T-cell (primary cell): ENCODE results near the gene FIZ1. TPM values are rescaled to one million over a fixed set of nuclear protein-coding genes. Genes with fewer than 3 reads are reported as not detected.

Source experiments
- ATAC-seq, 4 experiments: fragments of 200-7000 bp in 3 of 4; fragments of 150-1000 bp in 1 of 4; cut with Tn5 transposase; replicated peaks in 1 of 4; 1 replicate in 3 of 4; 2 replicates in 1 of 4; pipeline ENCODE4 v1.10.0; 2021; ENCODE audit warnings: moderate library complexity in 3 of 4, mild to moderate bottlenecking in 2 of 4, moderate number of reproducible peaks in 1 of 4
- CTCF ChIA-PET, 2 donors: fragments of 300-600 bp; sonication (Branson Sonifier 250); formaldehyde crosslinking; loops; one replicate each; lab custom pipeline; 2022; ENCODE audit warnings: antibody characterized with exemption in 2 of 2; lab: Charles Lee
- POLR2A ChIA-PET, 2 donors: fragments of 300-600 bp; sonication (Branson Sonifier 250); formaldehyde crosslinking; loops; one replicate each; lab custom pipeline; 2022; ENCODE audit warnings: antibody characterized with exemption in 2 of 2; lab: Charles Lee
- DNase-seq, 35 experiments: peaks; one replicate each; pipeline versions ENCODE4 v3.0.0 to v3.0.0-alpha.2; 2013 to 2023
- H3K27ac ChIP-seq: one replicate; pipeline ENCODE4 v1.5.1; 2013; ENCODE audit warnings: low read length
- H3K27me3 ChIP-seq, 2 experiments: replicated peaks in 1 of 2; 1 replicate in 1 of 2; 2 replicates in 1 of 2; pipeline versions ENCODE4 v1.6.1 to v1.7.0; 2013; ENCODE audit warnings: low read length in 1 of 2, mixed read lengths in 1 of 2; ENCODE audit not compliant: control insufficient read depth in 2 of 2, insufficient read depth in 2 of 2; ENCODE audit errors: extremely low read depth in 1 of 2
- H3K36me3 ChIP-seq, 2 donors: 1 replicate in 1 of 2; 2 replicates in 1 of 2; pipeline versions ENCODE4 v1.6.1 to v1.7.0; 2013; ENCODE audit warnings: low read length in 1 of 2; ENCODE audit not compliant: control insufficient read depth in 2 of 2, insufficient read depth in 1 of 2; ENCODE audit errors: extremely low read depth in 1 of 2
- H3K4me1 ChIP-seq, 2 experiments: 1 replicate in 1 of 2; 2 replicates in 1 of 2; pipeline versions ENCODE4 v1.6.1 to v1.7.0; 2013; ENCODE audit warnings: low read length in 2 of 2, mixed read lengths in 1 of 2; ENCODE audit not compliant: insufficient read depth in 2 of 2, control insufficient read depth in 1 of 2; ENCODE audit errors: extremely low read depth in 1 of 2
- H3K4me3 ChIP-seq, 2 donors: 1 replicate in 1 of 2; 2 replicates in 1 of 2; pipeline versions ENCODE4 v1.5.1 to v1.7.0; 2013; ENCODE audit warnings: mild to moderate bottlenecking in 2 of 2, low read length in 1 of 2, moderate library complexity in 1 of 2; ENCODE audit not compliant: control insufficient read depth in 1 of 2; ENCODE audit errors: extremely low read depth in 1 of 2
- H3K9me3 ChIP-seq: 2 replicates; pipeline ENCODE4 v1.7.0; 2013
- H3K27ac Mint-ChIP-seq, 2 donors: one replicate each; pipeline ENCODE4 v1.8.0; 2020 to 2021; ENCODE audit warnings: mild to moderate bottlenecking in 2 of 2, mixed read lengths in 2 of 2
- H3K27me3 Mint-ChIP-seq, 2 donors: one replicate each; pipeline ENCODE4 v1.8.0; 2021 to 2022; ENCODE audit warnings: mixed read lengths in 2 of 2
- H3K36me3 Mint-ChIP-seq: one replicate; pipeline ENCODE4 v1.8.0; 2021; ENCODE audit warnings: mixed read lengths
- H3K4me1 Mint-ChIP-seq, 3 donors: one replicate each; pipeline ENCODE4 v1.8.0; 2020 to 2022; ENCODE audit warnings: mixed read lengths in 3 of 3, mild to moderate bottlenecking in 1 of 3
- H3K4me3 Mint-ChIP-seq, 3 donors: one replicate each; pipeline ENCODE4 v1.8.0; 2020 to 2022; ENCODE audit warnings: mild to moderate bottlenecking in 3 of 3, mixed read lengths in 3 of 3, moderate library complexity in 3 of 3
- H3K9me3 Mint-ChIP-seq, 3 donors: one replicate each; pipeline ENCODE4 v1.8.0; 2020 to 2022; ENCODE audit warnings: mixed read lengths in 3 of 3
- WGBS: methylation state at CpG from one replicate; pipeline ENCODE4 v1.1.5; 2013; ENCODE audit warnings: missing lambda C conversion rate; ENCODE audit not compliant: insufficient coverage; 5-methylcytosine and 5-hydroxymethylcytosine counted together
- total RNA-seq, 35 experiments: library from RNA in 6 of 35; stranded (reverse) in 6 of 35; fragments of 120-200 nt in 1 of 35; gene quantifications; one replicate each; pipeline versions ENCODE4 v1.2.1 to v1.2.4 and lab custom pipeline; 2013 to 2026

Gene FIZ1
- total RNA-seq, 5 donors from 2014 or later (not counting 1 experiment from before 2014, with no cell fraction given) = 9.8 to 27.7 (median 19.0) TPM

DNA sequence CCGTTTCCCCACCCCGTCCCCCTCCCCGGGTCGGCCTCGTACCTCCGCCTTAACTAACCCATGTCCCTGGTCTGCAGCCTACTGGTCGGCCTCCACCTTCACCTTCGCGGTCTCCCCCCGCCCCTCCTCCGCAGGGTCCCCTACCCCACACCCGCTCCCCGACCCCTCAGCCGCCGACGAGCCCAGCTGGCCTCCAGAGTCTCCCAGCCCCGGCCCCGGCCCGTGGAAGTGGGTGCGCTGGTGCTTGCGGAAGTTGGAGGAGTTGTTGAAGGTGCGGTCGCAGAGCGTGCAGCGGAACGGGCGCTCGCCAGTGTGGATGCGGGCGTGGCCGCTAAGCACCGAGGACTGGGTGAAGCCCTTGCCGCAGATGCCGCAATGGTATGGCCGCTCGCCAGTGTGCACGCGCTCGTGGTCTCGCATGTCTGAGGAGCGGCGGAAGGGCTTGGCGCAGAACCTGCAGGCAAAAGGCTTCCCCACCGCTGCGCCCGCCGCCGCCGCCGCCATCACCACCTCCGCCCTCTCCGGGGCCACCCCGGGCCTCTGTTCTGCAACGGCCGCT lies 22.4 kb upstream of the FIZ1 start:
- H3K36me3 Mint-ChIP-seq = peaks cover 11% of the 10 kb centered on the region
- peaks cover 22 to 37% of the 10 kb centered on the region in 2 experiments for H3K4me1 ChIP-seq
- POLR2A ChIA-PET = no interaction called here
- no peak overlapping the region for H3K4me3 Mint-ChIP-seq
- DNase-seq (no peak), ATAC-seq (no peak)
- peaks cover 44 to 49% (median 48%) of the 10 kb centered on the region in 3 donors for H3K4me1 Mint-ChIP-seq
- H3K27ac Mint-ChIP-seq = no peak overlapping the region
- no peaks in the 10 kb centered on the region for H3K27me3 ChIP-seq
- H3K9me3 Mint-ChIP-seq = no peaks in the 10 kb centered on the region
- CTCF ChIA-PET = no interaction called here
- H3K27ac ChIP-seq = no peak overlapping the region
- no peaks in the 10 kb centered on the region for H3K27me3 Mint-ChIP-seq
- 98% methylated on average over 43 of the region's 55 CpGs for WGBS
- peaks cover 4 to 11% of the 10 kb centered on the region in 2 donors for H3K36me3 ChIP-seq
- no peaks in the 10 kb centered on the region for H3K9me3 ChIP-seq
- no peak overlapping the region for H3K4me3 ChIP-seq

DNA sequence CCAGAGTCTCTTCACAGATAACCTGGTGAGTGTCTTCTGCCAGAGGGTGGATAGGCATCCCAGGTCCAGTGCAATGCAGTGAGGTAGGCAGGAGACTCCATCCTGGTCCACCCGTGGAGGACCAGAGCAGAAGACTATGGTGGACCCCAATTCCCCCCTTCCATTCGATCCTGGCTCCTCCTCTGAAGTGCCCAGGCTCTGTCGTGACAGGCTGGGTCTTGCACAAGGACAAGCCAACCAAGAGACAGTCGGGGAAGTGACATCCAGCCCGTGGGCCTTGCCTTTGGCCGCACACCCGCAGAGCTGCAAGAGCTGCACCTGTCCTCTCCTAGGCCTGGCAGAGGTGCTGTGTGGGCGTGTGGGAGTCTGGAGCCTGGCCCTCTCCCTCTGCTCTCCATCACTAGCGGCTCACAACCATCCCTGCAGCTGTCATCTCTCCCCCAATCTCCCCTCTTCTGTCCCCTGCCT lies 21.9 kb upstream of the FIZ1 start:
- no peak overlapping the region for H3K4me3 Mint-ChIP-seq

DNA sequence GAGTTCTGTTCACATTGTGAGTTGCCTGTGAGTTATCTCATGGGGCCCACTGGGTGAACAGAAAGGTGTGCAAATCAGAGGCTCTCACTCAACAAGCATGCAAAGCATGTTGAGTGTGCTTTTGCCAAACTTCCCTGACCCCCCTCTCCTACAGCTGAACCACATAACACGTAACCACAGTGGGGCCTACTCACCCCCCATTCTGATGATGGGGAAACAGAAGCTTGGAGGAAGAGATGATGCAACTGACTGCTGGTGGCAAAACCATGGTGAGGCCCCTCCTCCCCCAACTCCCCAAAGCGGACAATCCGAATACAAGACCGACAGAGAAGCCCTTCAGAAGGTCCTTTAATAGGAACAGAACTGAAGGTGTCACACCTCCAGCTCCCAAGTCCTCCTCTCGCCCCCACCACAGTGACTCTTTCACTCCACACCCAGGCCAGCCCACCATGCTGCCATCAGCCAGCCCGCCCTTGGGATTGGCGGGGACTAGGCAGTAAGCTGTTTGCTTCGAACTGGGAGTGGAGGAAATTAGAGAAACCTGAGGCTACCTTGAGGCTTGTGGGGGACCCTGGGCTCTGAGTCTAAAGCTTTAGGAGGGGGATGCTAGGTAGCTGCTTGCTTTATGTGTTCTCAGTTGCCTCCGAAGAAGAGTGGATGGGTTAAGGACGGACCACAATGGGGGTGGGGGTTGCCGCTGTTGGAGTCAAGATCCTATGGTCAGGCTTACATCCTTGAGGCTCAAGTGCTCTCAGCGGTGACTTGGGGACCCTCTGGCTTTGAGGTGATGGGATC lies 21.3 kb upstream of the FIZ1 start:
- H3K9me3 Mint-ChIP-seq = no peaks in the 10 kb centered on the region
- no peak overlapping the region for H3K27ac ChIP-seq

More for the DNA sequence above, 21.9 kb upstream of the FIZ1 start:
- ChIA-PET POLR2A (no interaction called here), CTCF (no interaction called here)
- DNase-seq (no peak), ATAC-seq (no peak)
- H3K4me1 ChIP-seq = peaks cover 21 to 32% of the 10 kb centered on the region in 2 experiments
- H3K27me3 ChIP-seq = no peaks in the 10 kb centered on the region
- peaks cover 13% of the 10 kb centered on the region for H3K36me3 Mint-ChIP-seq
- peak overlapping the region in 1 of 2 donors; percentile 79 for H3K27ac Mint-ChIP-seq
- no peaks in the 10 kb centered on the region for H3K9me3 Mint-ChIP-seq
- peaks cover 8 to 14% of the 10 kb centered on the region in 2 donors for H3K36me3 ChIP-seq
- no peaks in the 10 kb centered on the region for H3K27me3 Mint-ChIP-seq
- peaks cover 39 to 44% (median 43%) of the 10 kb centered on the region in 3 donors for H3K4me1 Mint-ChIP-seq
- no peaks in the 10 kb centered on the region for H3K9me3 ChIP-seq
- H3K4me3 ChIP-seq = peak overlapping the region in 1 of 2 donors; percentile 3
- WGBS = 100% methylated on average over 5 of the region's 9 CpGs
- no peak overlapping the region for H3K27ac ChIP-seq

DNA sequence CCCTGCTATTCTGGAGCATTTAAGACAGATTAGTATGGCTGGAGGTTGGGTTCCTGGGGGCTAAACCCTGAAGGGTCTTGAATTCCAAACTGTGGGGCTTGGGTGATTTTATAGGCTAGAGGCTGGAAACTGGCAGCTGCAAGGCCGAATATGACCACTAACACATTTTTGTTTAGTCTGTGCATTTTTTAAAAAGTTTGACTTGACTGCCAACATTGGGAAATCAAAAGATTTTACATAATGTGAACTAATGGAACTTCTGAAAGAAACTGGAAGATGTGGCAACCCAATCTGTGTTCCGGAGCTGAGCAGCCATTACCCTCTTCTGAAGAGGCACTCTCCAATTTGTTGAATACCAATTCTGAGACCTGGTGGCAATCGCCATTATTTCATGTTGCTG lies 20.0 kb upstream of the FIZ1 start:
- Mint-ChIP-seq H3K27ac (peak overlapping the region in 1 of 2 donors; percentile 24), H3K36me3 (peaks cover 13% of the 10 kb centered on the region), H3K27me3 (no peaks in the 10 kb centered on the region), H3K4me3 (no peak overlapping the region), H3K9me3 (no peaks in the 10 kb centered on the region), H3K4me1 (peaks cover 25 to 30% (median 30%) of the 10 kb centered on the region in 3 donors)
- ATAC-seq = no peak
- Histone ChIP-seq H3K4me1 (peaks cover 9 to 16% of the 10 kb centered on the region in 2 experiments), H3K36me3 (peaks cover 8 to 19% of the 10 kb centered on the region in 2 donors), H3K27me3 (no peaks in the 10 kb centered on the region), H3K9me3 (no peaks in the 10 kb centered on the region), H3K27ac (no peak overlapping the region), H3K4me3 (no peak overlapping the region)
- DNase-seq = no peak
- WGBS = 91% methylated on average over 3 of the region's 3 CpGs
- POLR2A ChIA-PET = no interaction called here
- CTCF ChIA-PET = no interaction called here

More for the DNA sequence above, 21.3 kb upstream of the FIZ1 start:
- Histone ChIP-seq H3K27me3 (no peaks in the 10 kb centered on the region), H3K4me3 (no peak overlapping the region), H3K36me3 (peaks cover 8 to 17% of the 10 kb centered on the region in 2 donors), H3K4me1 (peaks cover 18 to 27% of the 10 kb centered on the region in 2 experiments), H3K9me3 (no peaks in the 10 kb centered on the region)
- Mint-ChIP-seq H3K27ac (peak overlapping the region; percentile 76 to 79), H3K4me1 (peaks cover 33 to 40% (median 37%) of the 10 kb centered on the region in 3 donors), H3K36me3 (peaks cover 13% of the 10 kb centered on the region), H3K27me3 (no peaks in the 10 kb centered on the region), H3K4me3 (peak overlapping the region in 1 of 3 donors; percentile 35)
- ATAC-seq (peak in 1 of 4 experiments; percentile 11), DNase-seq (peak in 8 of 35 experiments; percentile 16 to 54 (median 38))
- 97% methylated on average over 4 of the region's 12 CpGs for WGBS
- POLR2A ChIA-PET = interaction anchor here in 1 of 2 donors (0.6 kb wide), 1 partner anchor 361 kb away, joined by 3 read pairs; no protein-coding TSS in a partner anchor
- CTCF ChIA-PET = interaction anchor here in 1 of 2 donors (0.9 kb wide), 1 partner anchor 11 kb away, joined by 4 read pairs; no protein-coding TSS in a partner anchor

DNA sequence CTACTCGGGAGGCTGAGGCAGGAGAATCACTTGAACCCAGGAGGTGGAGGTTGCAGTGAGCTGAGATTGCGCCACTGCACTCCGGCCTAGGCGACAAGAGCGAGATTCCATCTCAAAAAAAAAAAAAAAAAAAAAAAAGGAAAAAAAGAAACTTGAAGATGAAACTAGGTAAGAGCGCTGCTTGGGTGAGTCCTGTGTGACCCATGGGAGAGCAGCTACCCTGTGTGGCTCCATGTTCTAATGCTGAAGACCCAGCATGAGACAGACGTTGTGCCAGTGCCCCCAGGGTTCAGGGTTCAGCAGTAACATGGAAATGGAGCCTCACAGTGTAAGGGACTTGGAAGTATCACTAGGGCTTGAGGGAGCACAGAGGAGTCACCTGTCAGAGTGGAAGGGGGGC lies 19.1 kb upstream of the FIZ1 start:
- Histone ChIP-seq H3K9me3 (no peaks in the 10 kb centered on the region), H3K36me3 (peaks cover 8 to 21% of the 10 kb centered on the region in 2 donors), H3K27ac (no peak overlapping the region), H3K4me1 (peaks cover 9 to 12% of the 10 kb centered on the region in 2 experiments), H3K27me3 (no peaks in the 10 kb centered on the region), H3K4me3 (no peak overlapping the region)
- ChIA-PET POLR2A (no interaction called here), CTCF (interaction anchor here (0.6 to 0.7 kb wide), 2 partner anchors 10 to 486 kb away, joined by 3 to 6 read pairs; no protein-coding TSS in a partner anchor)
- WGBS = 100% methylated on average over 2 of the region's 7 CpGs
- no peak overlapping the region for H3K27ac Mint-ChIP-seq
- H3K4me1 Mint-ChIP-seq = peaks cover 17 to 24% (median 23%) of the 10 kb centered on the region in 3 donors
- peaks cover 12% of the 10 kb centered on the region for H3K36me3 Mint-ChIP-seq
- no peak for ATAC-seq
- H3K27me3 Mint-ChIP-seq = no peaks in the 10 kb centered on the region
- no peaks in the 10 kb centered on the region for H3K9me3 Mint-ChIP-seq
- no peak for DNase-seq
- no peak overlapping the region for H3K4me3 Mint-ChIP-seq

DNA sequence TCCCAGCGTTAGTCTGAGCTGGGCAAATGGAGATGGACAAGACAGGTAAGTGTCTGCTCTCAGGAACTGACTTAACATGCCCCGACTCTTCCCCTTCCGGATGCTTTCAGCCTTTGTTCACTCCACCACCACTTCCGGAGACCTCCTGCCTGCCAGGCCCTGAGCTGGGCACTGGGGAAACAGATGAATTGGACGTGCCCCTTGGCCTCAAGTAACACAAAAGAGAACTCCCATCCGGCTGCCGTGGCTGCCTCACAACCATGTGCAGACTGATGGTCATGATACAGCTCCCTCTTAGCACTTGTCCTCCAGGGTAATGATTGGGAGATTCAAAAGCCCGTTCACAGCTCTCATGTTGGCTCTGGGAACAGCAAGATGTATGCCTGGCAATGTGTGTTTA lies 18.1 kb upstream of the FIZ1 start:
- Mint-ChIP-seq H3K27ac (no peak overlapping the region), H3K9me3 (no peaks in the 10 kb centered on the region), H3K36me3 (peaks cover 17% of the 10 kb centered on the region), H3K4me1 (peaks cover 25 to 27% (median 26%) of the 10 kb centered on the region in 3 donors), H3K27me3 (no peaks in the 10 kb centered on the region), H3K4me3 (no peak overlapping the region)
- H3K4me3 ChIP-seq = no peak overlapping the region
- peaks cover 8 to 21% of the 10 kb centered on the region in 2 donors for H3K36me3 ChIP-seq
- no peak for ATAC-seq
- H3K27me3 ChIP-seq = no peaks in the 10 kb centered on the region
- ChIA-PET CTCF (no interaction called here), POLR2A (no interaction called here)
- no peaks in the 10 kb centered on the region for H3K9me3 ChIP-seq
- peaks cover 9 to 12% of the 10 kb centered on the region in 2 experiments for H3K4me1 ChIP-seq
- no peak for DNase-seq
- WGBS = 90% methylated on average over 2 of the region's 8 CpGs
- no peak overlapping the region for H3K27ac ChIP-seq
